Daoy (cell line): ENCODE data around the gene UBE3C. TPM values are rescaled to one million over a fixed set of nuclear protein-coding genes. Genes with fewer than 3 reads are reported as not detected.

Experiments used
- DNase-seq: peaks from one replicate; pipeline ENCODE4 v3.0.0-alpha.2; 2015; ENCODE audit warnings: low read depth
- total RNA-seq: library from RNA; depleted of rRNA; stranded (reverse); fragments of >200 nt; shearing (Covaris generic); gene quantifications from 2 replicates; pipeline ENCODE4 v1.2.3, GENCODE V29; 2014

The UBE3C gene
- total RNA-seq, 1 experiment from 2014 or later, result 114 TPM

DNA sequence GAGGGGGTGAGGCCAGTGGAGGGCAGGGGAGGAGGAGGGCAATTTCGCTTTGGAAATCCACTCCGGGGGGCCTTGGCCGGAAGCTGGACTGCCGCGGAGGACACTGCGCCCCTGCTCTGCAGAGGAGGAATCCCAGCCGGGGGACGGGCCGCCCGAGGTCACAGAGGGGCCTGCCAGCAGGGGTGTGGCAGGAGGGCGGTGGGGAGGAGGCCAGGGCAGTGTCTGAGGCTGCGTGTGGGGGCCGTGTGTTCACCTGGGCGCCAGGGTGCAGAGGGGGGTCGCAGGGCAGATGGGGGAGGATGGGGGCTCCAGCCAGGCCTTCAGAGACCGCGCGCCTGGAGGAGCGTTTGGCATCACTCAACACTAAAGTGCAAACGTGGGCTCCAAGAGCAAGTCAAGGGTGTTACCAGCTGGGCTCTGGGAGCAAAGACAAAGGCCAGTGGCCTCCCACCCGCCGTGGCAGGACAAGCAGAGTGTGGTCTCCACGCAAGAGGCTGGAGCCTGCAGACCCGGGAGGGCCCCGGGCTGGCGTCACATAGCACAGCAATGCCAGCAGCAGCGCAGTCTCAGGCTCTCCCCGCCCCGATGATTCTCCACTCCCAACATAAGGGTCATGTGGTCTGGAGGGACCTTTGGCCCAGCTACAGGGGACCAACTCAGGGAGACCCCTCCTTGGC is 152.8 kb downstream of the UBE3C start:
- no peak for DNase-seq

- no peak for DNase-seq
These were observed 153.5 kb downstream of the UBE3C start for GRCh38 chr7:157292258-157292657.

DNA sequence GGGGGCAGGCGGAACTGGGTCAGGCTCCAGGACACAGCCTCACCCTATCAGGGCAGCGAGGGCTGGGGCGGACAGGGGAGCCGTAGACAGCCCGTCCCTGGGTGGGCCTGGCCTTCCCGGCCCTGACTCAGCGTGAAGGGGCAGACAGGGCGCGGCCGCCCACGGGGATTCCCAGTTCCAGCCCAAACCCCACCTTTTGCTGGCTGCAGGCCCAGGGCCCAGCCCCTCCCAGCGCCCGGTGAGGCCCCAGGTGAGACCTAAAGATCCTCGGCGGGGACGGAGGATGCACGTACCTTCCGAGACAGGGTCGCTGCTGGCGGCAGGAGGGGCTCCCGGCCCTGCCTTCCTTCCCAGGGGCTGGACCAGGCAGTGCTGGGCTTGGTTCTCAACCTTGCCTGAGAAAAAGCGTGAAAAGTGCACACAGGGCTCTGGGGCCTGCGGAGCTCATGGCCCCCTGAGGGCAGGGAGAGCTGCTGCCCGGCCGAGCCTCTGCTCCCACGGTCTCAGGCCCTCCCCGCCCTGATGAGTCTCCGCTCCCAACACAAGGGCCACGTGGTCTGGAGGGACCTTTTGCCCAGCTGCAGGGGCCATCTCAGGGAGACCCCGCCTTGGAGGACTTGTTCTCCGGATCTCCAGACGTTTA is 154.2 kb downstream of the UBE3C start:
- DNase-seq, result peak; percentile 45

DNA sequence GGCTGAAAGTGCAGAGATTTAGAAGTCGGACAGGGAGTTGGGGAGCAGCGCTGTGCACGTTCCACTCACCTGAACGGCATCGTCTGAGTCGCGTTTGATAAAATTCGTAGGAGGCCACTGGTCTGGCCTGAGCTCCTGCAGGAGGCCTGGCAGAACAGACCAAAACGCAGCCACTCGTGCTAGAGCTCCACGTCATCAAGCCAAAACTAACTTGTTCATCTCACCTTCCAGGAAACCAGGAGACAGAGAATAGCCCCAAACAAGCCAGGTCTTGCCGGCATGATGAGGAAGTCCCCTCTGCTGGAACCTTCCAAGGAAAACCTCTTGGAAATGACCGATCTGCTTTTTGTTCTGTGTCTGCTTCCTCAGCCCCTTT is 154.7 kb downstream of the UBE3C start:
- no peak for DNase-seq

- DNase-seq, result no peak
These were observed 156.0 kb downstream of the UBE3C start for GRCh38 chr7:157294773-157295172.

DNA sequence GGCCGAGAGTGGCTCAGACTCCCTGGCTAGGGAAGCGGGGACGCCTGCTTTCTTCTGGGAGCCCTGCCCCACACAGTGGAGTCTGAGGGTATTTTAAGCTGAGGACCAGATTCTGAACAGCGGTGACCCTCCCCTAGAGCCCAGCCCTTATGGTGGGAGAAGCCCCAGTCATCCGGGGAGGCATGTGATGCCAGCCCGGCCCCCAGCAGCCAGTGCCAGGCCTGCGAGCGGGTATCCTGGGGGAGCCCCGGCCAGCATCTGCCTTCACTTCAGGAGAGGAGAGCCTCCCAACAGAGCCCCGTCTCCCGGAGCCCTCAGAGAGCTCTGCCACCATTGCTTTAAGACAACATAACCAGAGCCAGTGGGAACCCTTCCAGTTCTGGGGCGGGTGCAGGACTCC is 156.6 kb downstream of the UBE3C start:
- no peak for DNase-seq

GRCh38 chr7:157297185-157297584 is 158.5 kb downstream of the UBE3C start:
- no peak for DNase-seq

- no peak for DNase-seq
These were observed 160.5 kb downstream of the UBE3C start for GRCh38 chr7:157299317-157299612.

- peak; percentile 69 for DNase-seq
These were observed 161.1 kb downstream of the UBE3C start for GRCh38 chr7:157299613-157300368.

- no peak for DNase-seq
These were observed 161.7 kb downstream of the UBE3C start for GRCh38 chr7:157300369-157300825.

- DNase-seq, result no peak
These were observed 162.9 kb downstream of the UBE3C start for GRCh38 chr7:157301610-157302120.

DNA sequence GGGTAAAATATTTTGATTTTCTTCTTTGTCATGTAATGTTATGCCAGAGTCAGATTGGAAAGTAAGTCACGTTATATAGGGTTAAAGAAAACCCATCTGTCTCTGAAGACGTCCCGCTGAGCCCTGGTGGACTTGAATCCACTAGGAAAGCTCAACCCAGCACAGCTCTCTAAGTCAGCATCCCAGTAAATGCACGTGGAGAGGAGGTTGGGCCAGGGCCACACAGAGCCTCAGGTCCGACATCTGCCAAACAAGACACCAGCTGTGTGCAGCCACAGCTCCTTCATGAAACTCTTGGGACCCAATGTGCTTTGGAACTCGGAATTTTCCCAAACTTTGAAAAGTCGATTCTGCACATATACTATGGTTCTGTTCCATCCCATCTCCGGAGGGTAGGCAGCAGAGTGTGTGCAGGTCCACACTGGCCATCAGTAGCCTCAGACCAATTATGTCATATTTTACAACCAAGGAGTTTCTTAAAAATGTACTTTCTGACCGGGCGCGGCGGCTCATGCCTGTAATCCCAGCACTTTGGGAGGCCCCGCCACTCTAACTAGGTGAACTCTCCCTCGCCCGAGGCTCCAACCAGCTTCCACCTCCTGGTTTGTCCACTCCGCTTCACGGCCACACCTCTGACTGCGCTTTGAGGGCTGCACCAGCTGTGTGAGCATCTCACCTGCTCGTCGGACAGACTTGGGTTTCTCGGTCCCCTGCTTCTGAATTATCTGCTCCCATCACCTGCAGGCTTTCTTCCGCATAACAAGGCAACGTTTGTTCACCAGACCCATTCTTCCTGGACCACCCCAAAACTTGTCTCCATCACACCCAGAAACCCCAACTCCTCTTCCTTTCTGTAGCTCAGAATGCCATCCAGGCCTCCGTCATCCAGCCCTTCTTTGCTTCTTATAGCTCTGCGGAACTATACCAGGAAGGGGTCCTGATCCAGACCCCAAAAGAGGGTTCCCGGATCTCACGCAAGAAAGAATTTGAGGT is 168.4 kb downstream of the UBE3C start:
- DNase-seq, result no peak

GRCh38 chr7:157309988-157310668 is 171.4 kb downstream of the UBE3C start:
- DNase-seq, result peak; percentile 94

DNA sequence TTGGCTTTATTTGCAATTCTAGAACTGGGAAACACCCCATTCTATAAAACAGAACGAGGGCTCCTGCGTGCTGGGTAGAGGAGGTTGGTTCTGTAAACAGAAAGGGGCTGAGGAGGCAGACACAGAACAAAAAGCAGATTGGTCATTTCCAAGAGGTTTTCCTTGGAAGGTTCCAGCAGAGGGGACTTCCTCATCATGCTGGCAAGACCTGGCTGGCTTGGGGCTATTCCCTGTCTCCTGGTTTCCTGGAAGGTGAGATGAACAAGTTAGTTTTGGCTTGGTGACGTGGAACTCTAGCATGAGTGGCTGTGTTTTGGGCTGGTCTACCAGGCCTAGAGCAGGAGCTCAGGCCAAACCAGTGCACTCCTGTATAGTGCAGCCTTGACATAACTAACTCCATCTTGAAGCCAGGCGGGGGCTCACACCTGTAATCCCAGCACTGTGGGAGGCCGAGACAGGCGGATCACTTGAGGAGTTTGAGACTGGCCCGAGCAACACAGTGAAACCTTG is 172.0 kb downstream of the UBE3C start:
- peak; percentile 53 for DNase-seq

- no peak for DNase-seq
These were observed 174.2 kb downstream of the UBE3C start for GRCh38 chr7:157312941-157313340.

- DNase-seq, result no peak
These were observed 174.9 kb downstream of the UBE3C start for GRCh38 chr7:157313645-157314044.

DNA sequence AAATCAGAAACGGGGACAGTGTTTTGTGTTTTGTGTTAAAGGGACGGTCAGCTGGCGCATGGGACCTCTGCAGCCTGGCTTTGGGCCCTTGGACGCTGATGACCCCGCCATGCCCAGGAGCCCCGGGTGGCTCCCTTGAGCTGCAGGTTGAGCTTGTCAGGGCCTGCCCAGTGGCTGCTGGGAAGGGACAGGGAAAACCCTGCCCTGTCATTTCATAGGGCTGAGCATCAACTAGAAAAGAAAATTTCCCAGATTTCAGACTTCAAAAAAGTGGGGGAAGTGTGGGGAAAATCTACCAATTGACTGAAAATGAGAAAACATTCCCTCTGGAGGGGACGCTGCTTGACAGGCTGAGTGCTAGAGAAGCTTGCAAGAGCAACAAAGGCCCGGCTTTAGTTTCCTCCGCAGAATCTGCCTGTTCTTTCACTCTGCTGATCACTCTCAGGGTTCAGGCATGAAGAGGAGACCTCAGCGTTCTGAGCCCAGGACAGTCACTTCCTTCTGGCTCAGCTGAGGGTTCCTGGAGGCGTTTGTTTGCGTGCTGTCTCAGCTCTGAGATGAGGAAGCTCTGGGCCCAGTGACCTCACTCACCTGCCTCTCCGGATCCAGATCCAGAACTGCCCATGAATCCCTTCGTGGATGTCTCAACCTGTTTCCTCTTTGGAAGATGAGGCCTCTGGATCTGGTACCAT is 179.4 kb downstream of the UBE3C start:
- peak; percentile 76 for DNase-seq
